ENCODE measurements around the gene GRIK1. TPM values are rescaled to one million over a fixed set of nuclear protein-coding genes. Genes with fewer than 3 reads are reported as not detected.

Gene GRIK1
- total RNA-seq, 4 donors from 2014 or later, result 0.13 to 0.97 (median 0.38) TPM

GRCh38 chr21:29777160-29777559 is 162.6 kb downstream of the GRIK1 start:
- Histone ChIP-seq H3K36me3 (no peaks in the 10 kb centered on the region), H3K4me1 (no peaks in the 10 kb centered on the region), H3K9me3 (no peaks in the 10 kb centered on the region), H3K4me3 (no peak overlapping the region), H3K27me3 (no peaks in the 10 kb centered on the region), H3K27ac (no peak overlapping the region)
- WGBS, result 89% methylated on average over 2 of the region's 2 CpGs
- no peak for DNase-seq (ENCODE audit: low spot score in 2 of 2)
- TF ChIP-seq POLR2A (IDR thresholded peaks at IDR 0.05) (no peak), POLR2AphosphoS5 (IDR thresholded peaks at IDR 0.05) (no peak), CTCF (IDR thresholded peaks at IDR 0.05) (no peak), EP300 (IDR thresholded peaks at IDR 0.05) (no peak)

GRCh38 chr21:29775462-29775861 is 164.3 kb downstream of the GRIK1 start:
- Histone ChIP-seq H3K9me3 (no peaks in the 10 kb centered on the region), H3K4me1 (no peaks in the 10 kb centered on the region), H3K27me3 (no peaks in the 10 kb centered on the region), H3K4me3 (no peak overlapping the region), H3K36me3 (no peaks in the 10 kb centered on the region), H3K27ac (no peak overlapping the region)
- 90% methylated on average over 1 of the region's 1 CpG for WGBS
- TF ChIP-seq POLR2AphosphoS5 (IDR thresholded peaks at IDR 0.05) (no peak), POLR2A (IDR thresholded peaks at IDR 0.05) (no peak), EP300 (IDR thresholded peaks at IDR 0.05) (no peak), CTCF (IDR thresholded peaks at IDR 0.05) (no peak)
- no peak for DNase-seq (ENCODE audit: low spot score in 2 of 2)

- Histone ChIP-seq H3K4me3 (no peak overlapping the region), H3K9me3 (no peaks in the 10 kb centered on the region), H3K27ac (no peak overlapping the region), H3K36me3 (no peaks in the 10 kb centered on the region), H3K27me3 (no peaks in the 10 kb centered on the region), H3K4me1 (no peaks in the 10 kb centered on the region)
- TF ChIP-seq CTCF (IDR thresholded peaks at IDR 0.05) (no peak), EP300 (IDR thresholded peaks at IDR 0.05) (no peak), POLR2AphosphoS5 (IDR thresholded peaks at IDR 0.05) (no peak), POLR2A (IDR thresholded peaks at IDR 0.05) (no peak)
- WGBS, result 28% methylated on average over 4 of the region's 4 CpGs
- no peak for DNase-seq (ENCODE audit: low spot score in 2 of 2)
Observed at GRCh38 chr21:29771491-29772066, 168.2 kb downstream of the GRIK1 start.

- TF ChIP-seq POLR2A (IDR thresholded peaks at IDR 0.05) (no peak), CTCF (IDR thresholded peaks at IDR 0.05) (no peak), EP300 (IDR thresholded peaks at IDR 0.05) (no peak), POLR2AphosphoS5 (IDR thresholded peaks at IDR 0.05) (no peak)
- no peaks in the 10 kb centered on the region for H3K4me1 ChIP-seq
- 54% methylated on average over 4 of the region's 4 CpGs for WGBS
Observed at GRCh38 chr21:29763674-29764073, 176.1 kb downstream of the GRIK1 start.

GRCh38 chr21:29762570-29763082 is 177.2 kb downstream of the GRIK1 start:
- Histone ChIP-seq H3K9me3 (no peaks in the 10 kb centered on the region), H3K27ac (no peak overlapping the region), H3K4me1 (no peaks in the 10 kb centered on the region), H3K27me3 (no peaks in the 10 kb centered on the region), H3K36me3 (no peaks in the 10 kb centered on the region), H3K4me3 (no peak overlapping the region)
- WGBS, result 75% methylated on average over 2 of the region's 2 CpGs
- DNase-seq (ENCODE audit: low spot score in 2 of 2), result no peak
- TF ChIP-seq POLR2AphosphoS5 (IDR thresholded peaks at IDR 0.05) (no peak), CTCF (IDR thresholded peaks at IDR 0.05) (no peak), POLR2A (IDR thresholded peaks at IDR 0.05) (no peak), EP300 (IDR thresholded peaks at IDR 0.05) (no peak)

More at GRCh38 chr21:29763674-29764073, 176.1 kb downstream of the GRIK1 start:
- Histone ChIP-seq H3K27ac (no peak overlapping the region), H3K36me3 (no peaks in the 10 kb centered on the region), H3K27me3 (no peaks in the 10 kb centered on the region), H3K9me3 (no peaks in the 10 kb centered on the region), H3K4me3 (no peak overlapping the region)
- DNase-seq (ENCODE audit: low spot score in 2 of 2), result no peak

All from suprapubic skin (tissue), 4 donors.